PC-9 (cell line): ENCODE measurements around the gene CEP170.

Experiments used
- CTCF ChIP-seq: fragments of 200-600 bp; sonication (generic); conservative IDR thresholded peaks from 2 replicates; pipeline ENCODE4 v1.6.1; 2017; ENCODE audit warnings: mixed run types, antibody characterized with exemption, mild to moderate bottlenecking, moderate library complexity
- EZH2 ChIP-seq: fragments of 200-600 bp; sonication (generic); IDR thresholded peaks from 2 replicates; pipeline ENCODE4 v1.8.0; 2017; ENCODE audit warnings: antibody characterized with exemption, low read depth

GRCh38 chr1:243236604-243237252, 18.4 kb downstream of the CEP170 start:
- TF ChIP-seq CTCF (no peak), EZH2 (no peak)
